HEK293T (cell line): ENCODE measurements around the gene MRPS23.

ENCODE experiments used
- BHLHE40 ChIP-seq: fragments of 450-650 bp; IDR thresholded peaks from 2 replicates; pipeline ENCODE4 v1.6.1; 2016; ENCODE audit warnings: mild to moderate bottlenecking, moderate library complexity, borderline replicate concordance
- FOXK2 ChIP-seq: fragments of 450-650 bp; IDR thresholded peaks from 2 replicates; pipeline ENCODE4 v1.6.1; 2016; ENCODE audit warnings: mild to moderate bottlenecking
- FOXM1 ChIP-seq: fragments of 450-650 bp; IDR thresholded peaks from 2 replicates; pipeline ENCODE4 v1.6.1; 2017; ENCODE audit warnings: mild to moderate bottlenecking, borderline replicate concordance
- TARDBP ChIP-seq: fragments of 450-650 bp; IDR thresholded peaks from 2 replicates; pipeline ENCODE4 v1.6.1; 2016
- ZNF384 ChIP-seq: fragments of 450-650 bp; IDR thresholded peaks from 2 replicates; pipeline ENCODE4 v1.6.1; 2016

GRCh38 chr17:57895382-57896060 lies 45.7 kb upstream of the MRPS23 start:
- no peak for TF ChIP-seq TARDBP
- no peak for TF ChIP-seq BHLHE40
- no peak for TF ChIP-seq FOXM1
- no peak for TF ChIP-seq FOXK2
- TF ChIP-seq ZNF384: no peak
